GM21528 (cell line): Measurements from ENCODE around the gene CACNA1D.

Experiments used
- ATAC-seq: cut with Tn5 transposase; IDR thresholded peaks from one replicate; pipeline ENCODE4 v1.9.1; 2021; ENCODE audit warnings: mild to moderate bottlenecking, moderate library complexity; ENCODE audit not compliant: unreplicated experiment, low FRiP score

Gene CACNA1D

DNA sequence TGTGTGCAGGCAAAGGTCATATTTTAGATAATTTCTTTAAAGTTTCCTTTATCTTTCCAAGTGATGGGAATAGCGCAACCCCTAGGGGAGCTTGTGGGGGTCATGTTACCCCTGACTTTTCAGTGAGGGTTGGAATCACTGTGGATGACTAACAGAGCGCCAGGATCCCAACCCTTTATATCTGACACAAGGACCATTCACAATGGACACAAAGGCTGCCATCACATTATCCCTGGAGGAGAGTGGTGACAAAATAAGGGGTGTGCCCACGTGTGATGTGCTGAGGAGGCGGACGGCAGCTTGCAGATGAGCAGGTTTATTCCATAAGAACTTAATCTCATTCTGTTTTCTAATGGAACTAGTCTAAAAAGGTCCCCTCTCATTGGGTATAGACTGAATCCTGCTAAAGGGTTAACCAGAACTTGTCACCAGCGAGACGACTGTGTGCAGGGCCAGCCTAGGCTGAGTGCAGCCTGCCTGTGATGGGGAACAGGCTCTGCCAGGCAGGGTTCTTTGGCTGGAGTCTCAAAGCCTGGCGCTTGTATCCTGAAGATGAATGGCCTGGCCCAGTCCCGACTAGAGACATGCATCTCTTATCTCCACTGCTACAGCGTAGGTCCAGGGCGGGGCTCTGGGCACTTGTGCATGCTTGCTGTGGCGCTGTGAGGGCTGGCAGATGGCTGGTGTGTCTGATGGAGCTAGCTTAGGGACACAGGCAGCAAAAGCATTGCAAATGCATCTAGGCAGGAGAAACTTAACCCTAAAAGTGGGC is 301.6 kb downstream of the CACNA1D start:
- no peak for ATAC-seq

GRCh38 chr3:53798144-53798543 is 303.7 kb downstream of the CACNA1D start:
- no peak for ATAC-seq

DNA sequence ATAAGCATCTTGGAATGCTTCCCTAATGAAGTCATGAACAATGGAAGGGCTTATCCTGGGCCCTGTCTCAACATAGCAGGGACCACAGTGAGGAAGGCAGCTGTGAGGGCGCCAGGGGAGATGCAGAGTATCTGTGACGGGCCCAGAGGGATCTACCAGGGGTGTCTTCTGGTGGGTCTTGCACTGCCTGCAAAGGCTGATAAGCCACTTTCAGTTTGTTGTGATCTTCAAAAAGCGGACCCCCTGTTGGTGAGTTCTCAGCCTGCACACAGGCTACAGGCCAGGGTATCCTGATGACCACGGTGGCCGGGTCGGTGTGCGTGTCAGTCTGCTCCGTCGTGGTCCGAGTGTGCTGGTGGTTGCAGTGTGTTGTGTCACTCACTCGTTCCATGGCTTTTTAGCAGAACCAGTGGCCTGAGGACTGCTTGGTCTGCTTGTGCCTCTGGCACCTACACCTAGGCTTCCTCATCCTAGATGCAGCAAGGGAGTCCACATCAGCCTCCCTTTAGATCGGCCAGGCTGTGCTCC is 305.0 kb downstream of the CACNA1D start:
- no peak for ATAC-seq

- ATAC-seq, result no peak
Measured at GRCh38 chr3:53800041-53800906, 305.9 kb downstream of the CACNA1D start.

GRCh38 chr3:53801319-53801718 is 306.9 kb downstream of the CACNA1D start:
- ATAC-seq, result no peak

DNA sequence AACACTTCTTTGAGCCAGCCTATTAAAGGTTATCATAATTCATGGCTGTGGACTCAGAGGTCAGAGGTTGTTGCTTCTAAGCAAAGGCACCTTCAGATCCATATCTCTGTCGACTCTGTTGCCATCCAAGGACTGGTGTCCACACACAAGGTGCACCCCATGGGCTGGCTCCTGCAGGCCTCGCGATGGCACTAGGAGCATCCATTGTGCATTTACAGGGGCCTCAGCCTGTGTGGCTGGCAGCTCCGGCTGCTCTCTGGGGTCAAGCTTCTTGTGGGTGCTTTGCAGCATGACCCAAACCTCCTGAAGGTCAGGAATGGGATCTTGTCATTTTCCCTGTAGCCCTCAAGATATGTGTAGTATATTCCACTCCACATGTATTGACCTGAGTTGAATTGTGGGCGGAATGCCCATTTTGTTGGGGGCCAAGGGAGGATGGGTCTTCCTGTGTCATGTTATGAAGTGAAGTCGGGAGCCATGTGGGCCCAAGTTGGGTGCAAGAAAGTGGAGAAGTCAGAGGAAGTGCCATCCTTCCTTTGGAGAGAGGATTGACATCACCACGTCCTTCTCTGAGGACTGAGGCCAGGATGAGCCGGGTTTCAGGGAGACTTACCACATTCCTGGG is 308.0 kb downstream of the CACNA1D start:
- no peak for ATAC-seq

GRCh38 chr3:53803124-53803815 is 308.9 kb downstream of the CACNA1D start:
- no peak for ATAC-seq

DNA sequence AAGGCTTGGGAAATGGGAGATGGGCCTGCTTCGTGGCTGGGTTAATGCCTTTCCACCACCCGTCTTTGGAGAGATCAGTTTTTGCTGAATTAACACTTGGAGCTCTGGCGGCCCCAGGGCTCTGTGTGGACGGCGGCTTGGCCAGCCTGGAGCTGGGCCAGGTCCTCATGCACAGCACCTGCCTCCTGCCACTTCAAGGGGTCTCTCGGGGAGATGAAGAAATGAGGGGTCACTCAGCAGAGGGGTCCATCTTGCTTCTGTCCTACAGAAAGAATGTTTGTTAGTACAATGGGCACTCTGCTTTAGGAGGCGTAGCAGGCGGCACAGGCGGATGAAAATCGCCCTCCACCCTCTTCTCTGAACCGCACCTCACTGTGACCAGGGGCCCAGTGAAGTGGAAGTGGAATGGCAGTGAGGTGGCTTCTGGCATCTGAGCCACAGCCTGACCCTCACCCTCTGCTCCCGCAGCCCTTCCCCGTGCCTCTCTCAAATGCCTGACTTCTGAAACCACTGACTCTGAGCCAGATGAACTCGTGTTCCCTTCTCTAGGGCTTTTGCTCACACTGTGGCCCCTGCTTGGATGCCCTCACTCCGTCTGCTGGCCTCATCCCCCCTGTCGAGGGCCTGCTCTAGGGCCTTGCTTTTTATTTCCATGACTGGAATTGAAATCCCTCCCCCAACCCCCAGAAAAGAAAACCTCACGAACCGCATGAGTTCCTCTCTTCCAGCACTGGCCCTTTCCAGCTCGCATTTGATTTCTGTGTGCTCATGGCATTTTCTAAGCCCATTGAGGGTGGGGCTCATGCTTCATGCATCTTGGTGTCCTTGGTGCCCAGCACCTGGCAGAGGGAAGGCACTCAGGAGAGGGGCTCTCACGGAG is 309.6 kb downstream of the CACNA1D start:
- no peak for ATAC-seq

DNA sequence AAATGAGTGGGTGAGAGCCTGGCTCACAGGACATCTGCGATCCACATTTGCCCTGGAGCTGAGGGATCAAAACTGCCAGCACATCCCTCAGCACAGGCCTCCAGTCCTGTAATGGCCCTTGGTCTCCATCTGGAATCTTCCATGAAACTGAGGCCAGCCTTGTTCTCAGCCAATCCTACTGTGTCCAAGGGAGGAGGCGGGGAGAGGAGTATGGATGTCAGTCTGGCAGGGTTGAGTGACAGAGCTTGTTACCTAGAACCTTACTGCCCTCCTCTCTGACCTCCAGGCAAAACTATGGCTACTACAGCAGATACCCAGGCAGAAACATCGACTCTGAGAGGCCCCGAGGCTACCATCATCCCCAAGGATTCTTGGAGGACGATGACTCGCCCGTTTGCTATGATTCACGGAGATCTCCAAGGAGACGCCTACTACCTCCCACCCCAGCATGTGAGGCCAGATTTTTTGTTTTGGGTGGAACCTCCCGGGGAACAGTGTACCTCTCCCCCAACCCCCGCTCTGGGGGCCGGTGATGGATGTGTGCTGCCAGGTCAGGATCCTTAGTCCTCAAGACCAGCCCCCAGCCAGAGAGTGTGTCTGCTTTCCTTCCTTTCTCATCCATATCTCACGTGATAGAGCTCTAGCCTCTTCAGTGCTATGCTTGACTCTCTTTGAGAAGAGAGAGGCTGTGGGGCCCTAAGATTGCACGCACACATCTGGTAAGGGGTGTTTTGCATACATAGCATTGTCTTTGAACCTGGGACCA is 310.5 kb downstream of the CACNA1D start:
- no peak for ATAC-seq

DNA sequence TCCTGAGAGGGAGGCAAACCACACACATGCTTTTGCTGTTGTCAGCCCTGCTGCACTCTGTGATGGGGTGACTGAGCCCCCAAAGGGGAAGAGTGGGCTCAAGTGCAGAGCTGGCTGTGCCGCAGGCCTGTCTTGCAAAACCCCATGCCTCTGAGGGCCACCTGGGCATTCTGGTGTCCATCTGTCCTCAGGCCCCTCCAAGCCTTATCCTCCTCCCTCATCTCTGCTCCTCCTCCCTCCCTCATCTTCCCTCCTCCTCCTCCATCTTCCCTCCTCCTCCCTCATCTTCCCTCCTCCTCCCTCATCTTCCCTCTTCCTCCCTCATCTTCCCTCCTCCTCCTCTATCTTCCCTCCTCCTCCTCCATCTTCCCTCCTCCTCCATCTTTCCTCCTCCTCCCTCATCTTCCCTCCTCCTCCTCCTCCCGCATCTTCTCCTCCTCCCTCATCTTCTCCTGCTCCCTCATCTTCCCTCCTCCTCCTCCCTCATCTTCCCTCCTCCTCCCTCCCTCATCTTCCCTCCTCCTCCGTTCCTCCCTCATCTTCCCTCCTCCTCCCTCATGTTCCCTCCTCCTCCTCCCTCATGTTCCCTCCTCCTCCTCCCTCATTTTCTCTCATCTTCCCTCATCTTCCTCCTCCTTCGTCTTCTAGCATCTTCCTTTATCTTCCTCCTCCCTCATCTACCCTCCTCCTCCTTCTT is 311.2 kb downstream of the CACNA1D start:
- ATAC-seq, result no peak

DNA sequence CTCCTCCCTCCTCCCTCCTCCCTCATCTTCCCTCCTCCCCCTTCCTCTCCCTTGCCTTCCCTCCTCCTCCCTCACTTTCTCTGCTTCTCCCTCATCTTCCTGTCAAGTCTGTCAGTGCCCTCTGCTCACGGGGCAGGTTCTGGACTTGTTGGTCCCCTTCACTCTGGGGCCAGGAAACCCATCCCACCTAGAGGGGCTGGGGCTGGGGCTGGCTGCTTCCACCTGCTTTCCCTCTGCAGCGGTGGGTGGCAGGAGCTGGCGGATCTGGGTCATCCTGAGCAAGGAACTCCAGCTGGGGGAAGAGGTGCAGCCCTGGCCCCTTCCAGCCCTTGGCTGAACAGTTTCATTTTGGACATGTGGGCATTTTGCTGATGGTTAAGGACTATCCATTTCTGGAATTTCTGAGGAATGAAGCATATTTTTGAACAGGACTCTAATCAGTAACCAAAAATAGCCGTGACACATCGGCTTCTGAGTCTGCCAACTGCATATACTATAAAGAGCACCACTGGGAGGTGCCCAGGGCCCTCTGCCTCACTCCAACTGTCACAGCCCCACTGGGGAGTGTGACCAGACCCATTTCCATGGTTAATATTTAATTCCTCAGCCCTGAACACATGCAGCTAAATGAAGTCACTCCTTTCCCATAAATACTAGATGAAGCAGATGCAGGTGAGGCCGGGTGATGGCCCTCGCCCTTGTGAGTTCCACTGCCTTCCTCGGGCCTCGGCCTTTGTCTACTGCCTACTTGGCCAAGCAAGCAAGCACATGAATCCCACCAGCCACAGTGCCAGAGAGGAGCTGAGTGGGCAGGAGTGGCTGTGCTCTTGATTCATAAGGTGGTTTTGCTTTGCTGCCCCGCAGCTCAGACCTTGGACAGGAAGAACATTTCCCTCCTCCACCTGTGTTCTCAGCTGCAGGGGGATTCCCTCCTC is 312.0 kb downstream of the CACNA1D start:
- ATAC-seq, result no peak

GRCh38 chr3:53807117-53807810 is 312.9 kb downstream of the CACNA1D start:
- ATAC-seq, result no peak

- no peak for ATAC-seq
Measured at GRCh38 chr3:53808496-53808895, 314.1 kb downstream of the CACNA1D start.

- ATAC-seq, result no peak
Measured at GRCh38 chr3:53809267-53809666, 314.9 kb downstream of the CACNA1D start.

DNA sequence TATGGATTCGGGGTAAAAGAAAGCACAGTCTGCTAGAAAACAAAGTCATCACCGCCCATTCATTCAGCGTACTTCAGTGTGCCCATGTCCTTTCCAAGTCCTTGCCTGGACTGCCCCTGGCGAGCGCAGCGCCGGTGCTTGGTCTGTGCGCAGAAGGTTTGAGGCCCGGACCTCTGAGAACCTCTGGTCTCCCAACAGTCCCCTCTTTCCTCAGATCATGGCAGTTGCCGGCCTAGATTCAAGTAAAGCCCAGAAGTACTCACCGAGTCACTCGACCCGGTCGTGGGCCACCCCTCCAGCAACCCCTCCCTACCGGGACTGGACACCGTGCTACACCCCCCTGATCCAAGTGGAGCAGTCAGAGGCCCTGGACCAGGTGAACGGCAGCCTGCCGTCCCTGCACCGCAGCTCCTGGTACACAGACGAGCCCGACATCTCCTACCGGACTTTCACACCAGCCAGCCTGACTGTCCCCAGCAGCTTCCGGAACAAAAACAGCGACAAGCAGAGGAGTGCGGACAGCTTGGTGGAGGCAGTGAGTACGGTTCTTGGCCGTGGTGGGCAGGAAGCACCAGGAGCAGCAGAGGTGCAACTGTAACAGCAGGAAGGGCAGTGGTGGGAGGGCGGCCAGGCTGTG is 315.5 kb downstream of the CACNA1D start:
- ATAC-seq, result no peak
